ENCODE measurements around the gene ABCC12. TPM values are rescaled to one million over a fixed set of nuclear protein-coding genes. Genes with fewer than 3 reads are reported as not detected.

ABCC12 gene
- total and polyA plus RNA-seq, 8 donors = not detected

DNA sequence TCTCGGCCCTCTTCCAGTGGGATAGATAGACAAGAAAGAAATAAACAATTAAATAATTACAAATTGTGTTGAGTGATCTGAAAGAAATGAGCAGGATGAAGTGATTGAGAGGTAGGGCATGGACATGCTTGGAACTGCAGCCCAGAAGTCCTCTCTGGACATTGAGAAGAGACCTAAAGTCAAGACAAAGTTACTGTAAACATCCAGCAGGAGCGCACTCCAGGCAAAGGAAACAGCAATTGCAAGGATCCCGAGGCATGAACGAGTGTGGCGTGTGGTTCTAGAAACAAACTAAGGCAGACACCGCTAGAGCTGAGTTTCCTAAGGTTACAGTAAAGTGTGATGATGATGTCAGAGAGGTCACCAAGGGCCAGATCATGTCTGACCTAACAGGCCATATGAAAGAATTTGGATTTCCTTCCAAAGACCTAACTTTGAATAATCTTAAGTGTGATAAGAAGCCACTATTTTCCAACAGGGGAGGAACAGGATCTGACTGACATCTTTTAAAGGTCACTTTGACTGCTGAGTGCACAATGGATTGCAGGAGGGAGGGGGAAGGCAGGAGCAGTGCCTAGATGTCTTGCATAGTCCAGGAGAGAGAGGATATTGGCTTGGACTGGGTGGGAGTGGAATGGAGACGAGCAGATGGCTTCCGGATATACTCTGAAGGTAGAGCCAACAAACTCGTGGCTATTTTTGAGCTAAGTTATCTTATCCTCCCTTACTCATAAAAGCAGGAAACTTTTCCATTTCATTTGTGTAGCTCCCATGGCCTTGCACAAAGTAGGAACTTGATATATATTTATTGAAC is 19.0 kb downstream of the ABCC12 start:
- peak in 1 of 6 donors; percentile 11 for DNase-seq
- Histone ChIP-seq H3K9me3 (no peaks in the 10 kb centered on the region), H3K27me3 (no peaks in the 10 kb centered on the region), H3K27ac (no peak overlapping the region), H3K4me1 (peaks cover 0 to 7% (median 0%) of the 10 kb centered on the region in 3 donors), H3K4me3 (no peak overlapping the region), H3K36me3 (no peaks in the 10 kb centered on the region)
- ATAC-seq = peak; percentile 59 to 80 (median 62)
- WGBS, 2 donors = 38 to 49% methylated on average over 9 of the region's 9 CpGs
- FAIRE-seq = no peak
- intact Hi-C loops (cut with DNase I) = no loop called here
- TF ChIP-seq, protein P1, sequence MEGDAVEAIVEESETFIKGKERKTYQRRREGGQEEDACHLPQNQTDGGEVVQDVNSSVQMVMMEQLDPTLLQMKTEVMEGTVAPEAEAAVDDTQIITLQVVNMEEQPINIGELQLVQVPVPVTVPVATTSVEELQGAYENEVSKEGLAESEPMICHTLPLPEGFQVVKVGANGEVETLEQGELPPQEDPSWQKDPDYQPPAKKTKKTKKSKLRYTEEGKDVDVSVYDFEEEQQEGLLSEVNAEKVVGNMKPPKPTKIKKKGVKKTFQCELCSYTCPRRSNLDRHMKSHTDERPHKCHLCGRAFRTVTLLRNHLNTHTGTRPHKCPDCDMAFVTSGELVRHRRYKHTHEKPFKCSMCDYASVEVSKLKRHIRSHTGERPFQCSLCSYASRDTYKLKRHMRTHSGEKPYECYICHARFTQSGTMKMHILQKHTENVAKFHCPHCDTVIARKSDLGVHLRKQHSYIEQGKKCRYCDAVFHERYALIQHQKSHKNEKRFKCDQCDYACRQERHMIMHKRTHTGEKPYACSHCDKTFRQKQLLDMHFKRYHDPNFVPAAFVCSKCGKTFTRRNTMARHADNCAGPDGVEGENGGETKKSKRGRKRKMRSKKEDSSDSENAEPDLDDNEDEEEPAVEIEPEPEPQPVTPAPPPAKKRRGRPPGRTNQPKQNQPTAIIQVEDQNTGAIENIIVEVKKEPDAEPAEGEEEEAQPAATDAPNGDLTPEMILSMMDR (IDR thresholded peaks at IDR 0.05) = no peak

DNA sequence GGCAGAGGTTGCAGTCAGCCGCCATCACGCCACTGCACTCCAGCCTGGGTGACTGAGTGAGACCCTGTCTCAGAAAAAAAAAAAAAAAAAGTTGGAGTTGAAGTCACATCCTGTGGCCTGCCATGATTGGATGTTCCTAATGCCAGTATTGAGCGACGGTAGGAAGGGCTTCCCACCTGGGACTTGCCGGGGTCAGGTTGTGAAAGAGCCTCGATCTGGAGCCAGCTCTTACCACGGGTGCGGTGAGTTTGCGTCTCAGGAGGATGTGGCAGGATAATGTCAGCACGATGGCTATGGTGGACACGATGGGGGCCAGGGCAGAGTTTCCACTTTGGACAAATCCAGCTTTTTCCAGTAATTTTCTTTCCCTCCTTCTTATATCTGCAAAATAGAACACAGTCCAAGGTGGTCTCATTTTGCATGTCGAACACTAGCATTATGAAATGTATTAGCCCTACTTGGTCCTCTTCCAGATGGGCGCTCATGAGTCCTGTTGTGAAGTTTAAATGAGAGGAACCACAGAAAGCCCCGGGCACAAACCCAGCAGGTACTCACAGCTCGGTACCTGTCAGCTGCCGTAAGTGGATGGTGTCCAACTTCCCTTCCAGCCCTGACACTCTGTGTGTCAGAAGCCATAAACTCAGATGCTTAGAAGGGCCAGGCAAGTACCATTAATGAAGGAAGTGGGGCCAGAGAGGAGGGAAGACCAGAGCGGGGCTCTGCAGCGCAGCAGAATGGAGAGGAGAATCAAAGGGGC is 22.2 kb downstream of the ABCC12 start:
- no peak overlapping the region for H3K4me3 ChIP-seq
- TF ChIP-seq, protein P1 (IDR thresholded peaks at IDR 0.05) = no peak
- peak; percentile 49 to 60 (median 53) for ATAC-seq
- no peaks in the 10 kb centered on the region for H3K27me3 ChIP-seq
- DNase-seq = peak in 3 of 6 donors; percentile 23 to 55 (median 42)
- no peaks in the 10 kb centered on the region for H3K9me3 ChIP-seq
- peaks cover 4 to 10% (median 9%) of the 10 kb centered on the region in 3 donors for H3K4me1 ChIP-seq
- no peak for FAIRE-seq
- WGBS, 2 donors = 72 to 77% methylated on average over 18 of the region's 18 CpGs
- H3K27ac ChIP-seq = no peak overlapping the region
- intact Hi-C loops (cut with DNase I) = no loop called here
- no peaks in the 10 kb centered on the region for H3K36me3 ChIP-seq

DNA sequence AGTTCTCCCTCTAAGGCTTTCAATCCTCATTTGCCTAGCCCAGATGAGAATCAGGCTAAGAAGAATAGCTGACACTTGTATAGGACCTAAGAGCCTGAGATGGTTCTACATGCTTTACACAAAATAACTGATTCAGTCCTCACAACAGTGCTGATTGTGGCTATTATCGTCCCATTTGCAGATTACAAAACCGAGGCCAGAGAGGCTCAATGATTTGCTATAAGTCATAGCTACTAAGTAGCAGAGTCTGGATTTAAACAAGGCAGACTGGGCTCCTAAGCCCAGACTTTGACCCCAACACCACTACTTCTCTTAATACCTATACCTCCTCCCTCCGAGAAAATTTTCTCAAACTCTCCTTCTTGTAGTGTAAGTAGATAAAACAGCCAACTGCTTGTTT is 23.1 kb downstream of the ABCC12 start:
- peaks cover 9 to 18% (median 16%) of the 10 kb centered on the region in 3 donors for H3K4me1 ChIP-seq
- no peak overlapping the region for H3K4me3 ChIP-seq
- H3K27ac ChIP-seq = no peak overlapping the region
- TF ChIP-seq, protein P1 (IDR thresholded peaks at IDR 0.05) = no peak
- DNase-seq (no peak), ATAC-seq (no peak), FAIRE-seq (no peak)
- WGBS, 2 donors = 28% methylated on average over 3 of the region's 3 CpGs
- H3K36me3 ChIP-seq = no peaks in the 10 kb centered on the region
- intact Hi-C loops (cut with DNase I) = no loop called here
- H3K27me3 ChIP-seq = no peaks in the 10 kb centered on the region
- no peaks in the 10 kb centered on the region for H3K9me3 ChIP-seq

DNA sequence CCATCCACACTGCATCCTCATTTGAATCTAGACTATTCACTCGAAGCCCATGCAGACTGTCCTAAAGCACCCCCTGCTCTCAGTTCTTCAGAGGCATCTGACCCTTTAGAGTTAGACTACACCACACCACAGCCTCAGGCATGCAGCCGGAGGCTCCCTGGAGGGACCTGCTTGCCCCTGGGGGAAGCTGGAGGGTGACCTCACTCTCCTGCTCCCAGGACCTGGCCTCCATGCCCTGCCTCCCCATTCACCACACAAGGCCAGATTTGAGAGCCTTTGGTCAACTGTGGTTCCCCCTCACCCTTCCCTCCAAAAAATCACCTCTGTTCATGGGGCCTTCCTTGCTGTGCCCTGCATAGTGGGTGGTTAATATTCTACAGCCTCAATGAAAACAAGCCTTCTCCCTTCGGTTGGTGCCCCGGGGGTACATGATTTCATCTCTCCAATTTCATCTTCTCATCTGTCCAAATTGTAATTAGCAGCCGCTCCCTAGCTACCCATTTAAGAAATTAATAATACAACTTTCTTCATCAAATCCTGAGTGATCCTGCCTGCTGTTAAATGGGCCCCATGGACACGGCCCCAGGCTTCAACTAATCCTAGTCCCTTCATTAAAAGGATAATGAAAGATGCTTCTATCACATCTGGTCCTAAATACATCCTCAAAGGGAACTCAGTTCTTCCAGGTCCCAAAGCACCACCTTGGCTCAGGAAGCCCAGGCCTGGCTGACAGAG is 24.4 kb downstream of the ABCC12 start:
- Histone ChIP-seq H3K9me3 (no peaks in the 10 kb centered on the region), H3K27me3 (no peaks in the 10 kb centered on the region), H3K36me3 (no peaks in the 10 kb centered on the region), H3K27ac (no peak overlapping the region), H3K4me1 (peaks cover 13 to 27% (median 22%) of the 10 kb centered on the region in 3 donors), H3K4me3 (no peak overlapping the region)
- DNase-seq (no peak), FAIRE-seq (no peak), ATAC-seq (no peak)
- TF ChIP-seq, protein P1 (IDR thresholded peaks at IDR 0.05) = no peak
- whole genome bisulfite sequencing, 2 donors = 93 to 97% methylated on average over 6 of the region's 6 CpGs
- intact Hi-C loops (cut with DNase I) = no loop called here

Measured in pancreas (tissue), 10 donors.